ENCODE measurements around the gene CCER1. TPM values are rescaled to one million over a fixed set of nuclear protein-coding genes. Genes with fewer than 3 reads are reported as not detected.

CCER1 gene
- total and polyA plus RNA-seq, 2 donors from 2014 or later: not detected

GRCh38 chr12:90999527-90999926 is 44.6 kb upstream of the CCER1 start:
- Histone ChIP-seq H3K9ac (ENCODE audit: low read length in 3 of 3) (no peak overlapping the region), H3K27ac (ENCODE audit: low read depth in 2 of 2, low read length in 2 of 2) (no peak overlapping the region), H3K36me3 (ENCODE audit: control insufficient read depth in 2 of 3, insufficient read depth in 3 of 3, low read length in 3 of 3) (no peaks in the 10 kb centered on the region), H3K27me3 (ENCODE audit: control insufficient read depth, insufficient read depth, low read length) (no peaks in the 10 kb centered on the region), H3K4me1 (ENCODE audit: control insufficient read depth in 2 of 3, insufficient read depth in 2 of 3, low read depth in 1 of 3, low read length in 3 of 3) (no peaks in the 10 kb centered on the region), H3K4me3 (ENCODE audit: low read length in 3 of 3) (no peak overlapping the region), H3K9me3 (ENCODE audit: control insufficient read depth in 2 of 3, insufficient read depth in 1 of 3, low read length in 3 of 3) (no peaks in the 10 kb centered on the region)
- DNase-seq (no peak), FAIRE-seq (no peak)
- intact Hi-C loops (cut with DNase I): no loop called here
- no peak for TF ChIP-seq CTCF (IDR thresholded peaks at IDR 0.05; ENCODE audit: borderline replicate concordance, extremely low read depth, insufficient read depth)

DNA sequence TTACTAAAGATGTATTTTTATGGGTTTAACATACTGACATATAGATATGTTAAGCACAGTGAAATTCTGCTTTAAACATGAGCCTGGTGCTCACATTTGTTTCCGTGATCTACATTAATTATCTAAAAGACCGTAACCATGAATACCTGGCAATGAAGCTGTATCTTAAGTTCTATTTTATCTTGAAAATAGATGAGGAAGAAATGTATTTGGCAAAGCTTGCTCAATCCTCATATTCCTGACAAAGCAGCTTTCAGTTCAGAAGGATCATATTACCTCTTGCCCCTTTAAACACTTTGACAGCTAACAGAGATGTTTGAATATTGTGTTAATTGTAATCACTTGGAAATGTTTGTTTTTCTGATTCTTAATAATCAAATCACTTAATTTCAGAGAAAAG is 40.0 kb upstream of the CCER1 start:
- DNase-seq (no peak), FAIRE-seq (no peak)
- no peak overlapping the region for H3K27ac ChIP-seq (ENCODE audit: low read depth in 2 of 2, low read length in 2 of 2)
- no peaks in the 10 kb centered on the region for H3K27me3 ChIP-seq (ENCODE audit: control insufficient read depth, insufficient read depth, low read length)
- no peaks in the 10 kb centered on the region for H3K9me3 ChIP-seq (ENCODE audit: control insufficient read depth in 2 of 3, insufficient read depth in 1 of 3, low read length in 3 of 3)
- H3K36me3 ChIP-seq (ENCODE audit: control insufficient read depth in 2 of 3, insufficient read depth in 3 of 3, low read length in 3 of 3): no peaks in the 10 kb centered on the region
- H3K4me3 ChIP-seq (ENCODE audit: low read length in 3 of 3): no peak overlapping the region
- TF ChIP-seq CTCF (IDR thresholded peaks at IDR 0.05; ENCODE audit: borderline replicate concordance, extremely low read depth, insufficient read depth): no peak
- no peaks in the 10 kb centered on the region for H3K4me1 ChIP-seq (ENCODE audit: control insufficient read depth in 2 of 3, insufficient read depth in 2 of 3, low read depth in 1 of 3, low read length in 3 of 3)
- intact Hi-C loops (cut with DNase I): no loop called here
- no peak overlapping the region for H3K9ac ChIP-seq (ENCODE audit: low read length in 3 of 3)

DNA sequence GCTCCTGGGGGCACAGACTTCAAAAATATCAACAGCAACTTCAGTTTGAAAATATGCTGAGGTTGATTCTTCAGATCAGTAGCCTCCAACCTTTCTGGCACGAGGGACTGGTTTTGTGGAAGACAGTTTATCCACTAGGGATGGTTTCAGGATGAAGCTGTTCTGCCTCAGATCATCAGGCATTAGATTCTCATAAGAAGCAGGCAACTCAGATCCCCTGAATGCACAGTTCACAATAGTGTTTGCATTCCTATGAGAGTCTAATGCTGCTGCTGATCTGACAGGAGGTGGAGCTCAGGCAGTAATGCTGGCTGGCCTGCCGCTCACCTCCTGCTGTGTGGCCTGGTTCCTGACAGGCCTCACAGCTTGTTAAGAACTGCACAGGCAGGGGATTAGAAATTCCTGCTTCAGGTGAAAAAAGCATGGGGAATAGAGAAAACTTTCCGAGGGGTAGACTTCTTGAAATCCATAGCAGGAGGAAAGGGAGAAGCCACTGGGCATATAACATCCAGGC is 37.0 kb upstream of the CCER1 start:
- no peak for TF ChIP-seq CTCF (IDR thresholded peaks at IDR 0.05; ENCODE audit: borderline replicate concordance, extremely low read depth, insufficient read depth)
- intact Hi-C loops (cut with DNase I): no loop called here
- no peaks in the 10 kb centered on the region for H3K9me3 ChIP-seq (ENCODE audit: control insufficient read depth in 2 of 3, insufficient read depth in 1 of 3, low read length in 3 of 3)
- H3K9ac ChIP-seq (ENCODE audit: low read length in 3 of 3): no peak overlapping the region
- no peak for FAIRE-seq
- no peak overlapping the region for H3K4me3 ChIP-seq (ENCODE audit: low read length in 3 of 3)
- no peak for DNase-seq
- H3K27ac ChIP-seq (ENCODE audit: low read depth in 2 of 2, low read length in 2 of 2): no peak overlapping the region
- no peaks in the 10 kb centered on the region for H3K4me1 ChIP-seq (ENCODE audit: control insufficient read depth in 2 of 3, insufficient read depth in 2 of 3, low read depth in 1 of 3, low read length in 3 of 3)
- H3K27me3 ChIP-seq (ENCODE audit: control insufficient read depth, insufficient read depth, low read length): no peaks in the 10 kb centered on the region
- H3K36me3 ChIP-seq (ENCODE audit: control insufficient read depth in 2 of 3, insufficient read depth in 3 of 3, low read length in 3 of 3): no peaks in the 10 kb centered on the region

GRCh38 chr12:90990611-90991010 is 35.6 kb upstream of the CCER1 start:
- intact Hi-C loops (cut with DNase I): no loop called here
- no peaks in the 10 kb centered on the region for H3K36me3 ChIP-seq (ENCODE audit: control insufficient read depth in 2 of 3, insufficient read depth in 3 of 3, low read length in 3 of 3)
- H3K4me3 ChIP-seq (ENCODE audit: low read length in 3 of 3): no peak overlapping the region
- FAIRE-seq (no peak), DNase-seq (no peak)
- no peaks in the 10 kb centered on the region for H3K9me3 ChIP-seq (ENCODE audit: control insufficient read depth in 2 of 3, insufficient read depth in 1 of 3, low read length in 3 of 3)
- H3K27ac ChIP-seq (ENCODE audit: low read depth in 2 of 2, low read length in 2 of 2): no peak overlapping the region
- H3K27me3 ChIP-seq (ENCODE audit: control insufficient read depth, insufficient read depth, low read length): no peaks in the 10 kb centered on the region
- H3K9ac ChIP-seq (ENCODE audit: low read length in 3 of 3): no peak overlapping the region
- H3K4me1 ChIP-seq (ENCODE audit: control insufficient read depth in 2 of 3, insufficient read depth in 2 of 3, low read depth in 1 of 3, low read length in 3 of 3): no peaks in the 10 kb centered on the region
- no peak for TF ChIP-seq CTCF (IDR thresholded peaks at IDR 0.05; ENCODE audit: borderline replicate concordance, extremely low read depth, insufficient read depth)
